GM18508 (cell line): ENCODE measurements around the gene FBXW7.
A peak's percentile ranks its signal among the peaks of the same experiment; 100 is the strongest.

Source experiments
- ATAC-seq: cut with Tn5 transposase; IDR thresholded peaks from one replicate; pipeline ENCODE4 v1.9.1; 2021; ENCODE audit warnings: moderate number of reproducible peaks; ENCODE audit not compliant: insufficient read depth, unreplicated experiment

The FBXW7 gene

DNA sequence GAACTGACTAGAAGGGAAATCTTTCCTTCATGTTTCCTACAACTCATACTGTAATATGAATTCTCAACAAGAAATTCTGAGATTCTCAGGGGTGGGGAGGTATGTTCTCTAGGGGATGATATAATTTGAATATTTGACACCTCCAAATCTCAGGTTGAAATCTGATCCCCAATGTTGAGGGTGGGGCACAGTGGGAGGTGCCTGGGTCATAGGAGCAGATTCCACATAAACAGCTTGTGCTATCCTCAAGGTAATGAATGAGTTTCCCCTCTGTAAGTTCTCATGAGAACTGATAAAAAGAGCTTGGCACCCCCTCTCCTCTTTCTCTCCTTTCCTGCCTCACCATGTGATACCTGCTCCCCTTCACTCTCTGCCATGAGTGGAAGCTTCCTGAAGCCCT, 21.5 kb downstream of the FBXW7 start:
- ATAC-seq, result no peak

DNA sequence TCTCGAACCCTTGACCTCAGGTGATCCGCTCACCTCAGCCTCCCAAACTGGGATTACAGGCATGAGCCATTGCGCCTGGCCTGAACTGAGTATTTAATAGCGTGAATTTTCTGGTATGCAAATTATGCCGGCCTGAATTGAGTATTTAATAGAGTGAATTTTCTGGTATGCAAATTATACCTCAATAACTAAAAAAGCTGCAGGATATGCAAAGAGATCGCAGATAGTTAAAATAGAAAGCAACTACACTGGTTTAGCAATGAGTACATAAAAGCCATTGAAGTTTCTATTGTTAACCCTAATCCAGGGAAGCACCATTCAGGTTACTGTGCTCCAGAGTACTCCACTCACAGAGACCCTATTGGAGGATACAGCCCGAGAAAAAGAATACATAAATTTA, 22.8 kb downstream of the FBXW7 start:
- ATAC-seq, result no peak

DNA sequence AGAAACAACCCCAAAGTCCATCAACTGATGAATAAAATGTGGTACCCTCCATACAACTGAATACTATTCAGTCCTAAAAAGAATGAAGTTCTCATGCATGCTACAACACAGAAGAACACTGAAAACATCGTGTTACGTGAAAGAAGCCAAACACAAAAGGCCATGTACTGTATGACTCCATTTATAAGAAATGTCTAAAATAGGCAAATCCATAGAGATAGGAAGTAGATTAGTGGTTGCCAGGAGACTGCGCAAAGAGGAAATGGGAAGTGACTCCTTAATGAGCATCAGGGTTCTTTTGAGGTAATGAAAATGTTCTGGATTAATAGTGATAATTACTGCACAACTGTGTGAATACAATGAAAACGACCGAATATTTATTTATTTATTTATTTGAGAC, 23.4 kb downstream of the FBXW7 start:
- ATAC-seq, result no peak

DNA sequence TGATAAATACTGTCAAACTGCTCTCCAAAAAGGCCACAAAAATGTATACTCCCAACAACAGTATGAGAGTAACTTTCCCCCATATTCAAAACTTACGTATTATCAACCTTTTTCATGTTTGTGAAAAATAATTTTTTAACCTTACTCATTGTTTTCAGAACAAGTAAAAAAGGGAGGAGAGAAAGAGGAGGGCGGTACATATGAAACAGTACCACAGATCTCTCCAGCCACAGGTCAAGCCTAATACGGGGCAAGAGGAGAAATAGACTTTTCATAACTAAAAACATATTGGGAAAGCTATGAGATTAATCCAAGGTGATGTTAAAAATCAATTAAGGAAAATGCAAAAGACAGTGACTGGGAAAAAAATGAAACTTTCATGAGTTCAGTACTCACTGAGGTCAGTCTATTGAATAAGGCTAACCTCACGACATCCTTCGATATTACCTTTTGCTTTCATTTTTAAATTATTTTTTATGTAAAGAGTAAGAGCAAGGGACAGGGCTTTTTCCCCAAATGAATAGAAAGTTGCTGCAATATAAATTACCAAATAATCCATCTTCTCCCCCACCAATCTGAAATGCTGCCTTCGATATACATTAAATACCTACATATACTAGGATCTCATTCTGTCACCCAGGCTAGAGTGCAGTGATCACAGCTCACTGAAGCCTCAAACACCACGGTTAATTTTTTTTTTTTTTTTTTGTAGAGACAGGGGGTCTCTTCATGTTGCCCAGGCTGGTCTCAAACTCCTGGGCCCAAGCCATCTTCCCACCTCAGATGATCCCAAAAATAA, 25.3 kb downstream of the FBXW7 start:
- ATAC-seq, result no peak

DNA sequence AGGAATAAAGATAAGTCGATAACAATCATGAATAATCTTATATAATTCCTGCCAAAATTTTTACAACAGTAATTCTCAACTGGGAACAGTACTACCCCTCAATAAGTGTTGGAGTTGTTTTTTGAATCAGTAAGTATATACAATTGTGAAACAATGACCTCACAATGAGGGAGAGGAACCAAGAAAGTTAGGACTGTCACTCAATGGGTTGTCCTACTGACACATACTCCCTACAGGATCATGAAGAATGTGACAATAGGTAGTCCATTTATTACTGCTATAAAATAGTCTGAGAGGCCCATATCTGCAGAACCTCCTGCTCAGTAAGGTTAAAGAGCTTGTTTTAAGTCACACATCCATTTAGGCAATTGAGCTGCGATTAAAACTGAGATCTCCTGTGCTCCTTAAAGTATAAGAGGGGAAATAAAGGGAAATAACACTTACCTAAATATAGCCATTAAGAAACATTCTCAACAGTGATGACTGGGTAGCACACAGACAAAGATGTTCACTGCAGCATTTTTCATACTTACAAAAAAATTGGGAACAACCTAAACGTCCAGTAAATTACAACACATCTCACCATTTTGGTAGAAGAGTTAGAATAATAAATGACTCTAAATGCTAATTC, 26.2 kb downstream of the FBXW7 start:
- no peak for ATAC-seq

DNA sequence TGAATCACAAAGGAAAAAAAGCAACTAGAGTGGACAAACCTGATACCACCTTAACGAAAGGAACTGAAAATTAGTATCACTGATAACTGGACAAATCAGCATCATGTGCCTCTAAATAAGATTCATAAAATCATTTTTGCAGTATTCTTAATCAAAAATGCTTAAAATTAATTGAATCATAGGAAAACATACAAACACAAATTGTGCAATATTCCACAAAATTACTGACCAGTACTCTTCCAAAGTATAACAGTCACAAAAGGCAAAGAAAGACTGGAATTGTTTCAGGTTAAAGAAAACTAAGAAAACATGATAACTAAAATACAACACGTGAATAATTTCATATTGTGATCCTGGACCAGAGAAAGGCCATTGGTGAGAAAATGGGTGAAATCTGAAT, 27.1 kb downstream of the FBXW7 start:
- ATAC-seq, result no peak

DNA sequence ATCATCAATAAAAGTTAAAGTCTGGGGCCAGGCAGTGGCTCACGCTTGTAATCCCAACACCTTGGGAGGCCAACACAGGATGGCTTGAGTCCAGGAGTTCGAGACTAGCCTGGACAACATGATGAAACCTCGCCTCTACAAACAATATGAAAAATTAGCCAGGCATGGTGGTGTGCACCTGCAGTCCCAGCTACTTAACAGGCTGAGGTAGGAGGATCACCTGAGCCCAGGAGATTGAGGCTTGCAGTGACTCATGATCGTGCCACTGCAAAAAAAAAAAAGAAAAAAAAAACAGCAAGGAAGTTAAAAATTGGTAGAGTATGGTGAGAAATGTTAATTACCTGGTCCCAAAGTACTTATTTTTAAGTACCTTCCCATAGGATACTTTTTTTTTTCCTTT, 27.5 kb downstream of the FBXW7 start:
- ATAC-seq, result no peak

DNA sequence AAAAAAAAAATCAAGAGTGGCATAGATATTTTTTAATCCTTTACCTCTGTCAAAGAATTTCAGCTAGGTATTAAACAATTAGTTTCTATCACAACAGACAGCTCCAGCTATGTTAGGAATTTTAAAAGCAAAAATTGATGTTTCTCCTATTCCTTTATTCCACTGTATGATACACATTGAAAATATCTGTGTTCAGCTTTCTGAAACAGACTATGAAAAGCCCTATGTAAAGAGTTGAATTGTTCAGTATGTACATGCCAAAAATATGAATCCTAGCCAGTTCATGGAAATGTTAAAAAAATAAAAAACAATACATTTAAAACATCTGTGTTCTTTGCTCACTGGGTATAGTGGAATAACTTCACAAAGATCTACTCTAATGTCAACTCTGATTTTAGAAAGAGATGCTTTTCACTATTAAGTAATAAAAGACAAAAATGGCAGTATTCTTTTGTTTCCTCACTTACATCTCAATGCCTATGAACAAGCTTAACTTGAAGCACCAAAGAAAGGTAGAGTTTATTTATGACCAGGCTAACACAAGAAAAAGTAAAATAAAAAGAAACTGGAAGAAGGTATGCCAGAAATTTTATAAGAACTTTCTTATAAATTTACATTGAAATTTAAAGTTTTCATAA, 32.1 kb downstream of the FBXW7 start:
- ATAC-seq, result no peak

DNA sequence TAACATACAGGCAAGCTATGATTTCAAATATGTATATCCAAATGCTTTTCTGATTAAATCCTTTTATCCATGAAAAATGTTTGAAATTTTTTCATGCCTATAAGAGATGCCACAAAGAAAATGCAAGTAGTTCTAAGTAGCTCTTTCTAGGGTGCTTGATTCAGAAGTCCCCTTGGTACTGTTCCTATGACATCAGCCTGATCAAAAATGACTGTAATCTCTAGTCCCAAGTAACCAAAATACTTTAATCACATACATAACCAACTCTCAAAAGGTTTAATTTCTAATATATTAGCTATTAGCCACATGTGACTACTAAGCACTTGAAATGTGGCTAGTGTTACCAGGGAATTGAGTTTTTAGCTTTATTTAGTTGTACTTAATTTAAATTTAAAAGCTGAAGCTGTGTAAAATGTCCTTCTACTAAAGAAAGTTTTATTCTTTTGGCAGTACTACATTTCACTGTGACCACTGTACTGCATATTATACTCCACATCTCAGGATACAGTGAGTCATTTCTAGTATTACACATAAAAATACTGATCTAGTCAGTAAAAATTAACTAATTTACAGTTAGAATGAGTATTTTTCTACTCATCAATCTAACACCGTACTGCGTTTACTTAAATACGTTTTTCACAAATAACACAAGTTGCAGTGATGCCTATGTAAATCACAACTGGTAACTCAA, 33.9 kb downstream of the FBXW7 start:
- no peak for ATAC-seq

DNA sequence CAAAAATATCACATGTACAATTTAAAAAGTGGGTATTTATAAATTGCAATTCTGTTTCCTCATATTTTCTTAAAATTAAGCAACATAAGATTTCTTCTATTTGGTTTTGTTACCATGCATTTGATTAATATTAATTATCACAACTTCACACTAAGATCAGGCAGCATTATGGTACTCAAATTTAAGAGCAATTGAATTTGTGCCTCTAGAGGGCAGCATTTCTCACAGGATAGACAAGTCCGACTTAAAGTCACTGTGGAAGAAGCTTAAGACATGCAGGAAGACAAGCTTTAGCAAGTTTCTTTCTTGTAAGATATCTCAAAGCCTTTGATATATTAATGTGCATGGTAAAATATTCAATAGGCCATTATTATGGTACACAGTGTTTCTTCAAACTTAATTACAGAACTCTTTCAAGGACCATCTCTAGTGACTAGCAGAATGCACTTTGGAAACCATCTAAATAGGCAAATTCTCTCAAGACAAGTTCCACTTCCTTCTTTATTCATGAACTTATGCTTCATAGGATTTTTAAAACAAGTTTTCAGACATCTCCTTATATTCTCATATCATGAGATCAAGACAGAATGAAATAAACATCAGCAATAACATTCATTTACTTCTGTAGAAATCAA, 35.0 kb downstream of the FBXW7 start:
- no peak for ATAC-seq

DNA sequence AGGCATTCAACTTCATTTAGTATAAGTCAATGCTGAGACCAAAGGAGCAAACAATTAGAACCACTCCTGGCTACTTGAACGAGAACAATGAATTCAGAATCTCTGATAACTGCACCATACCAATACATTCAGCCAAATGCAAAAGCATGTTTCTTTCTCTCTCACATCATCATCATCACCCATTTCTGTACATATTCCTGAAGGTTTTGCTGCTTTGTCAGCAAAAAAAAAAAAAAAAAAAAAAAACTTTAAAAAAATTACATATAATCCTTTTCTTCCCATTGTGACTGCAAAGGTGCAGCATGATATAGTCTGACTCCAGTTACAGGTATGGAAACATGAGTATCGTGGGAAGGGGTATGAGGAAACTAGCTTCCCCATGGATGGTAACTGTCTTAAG, 35.6 kb downstream of the FBXW7 start:
- ATAC-seq, result no peak

DNA sequence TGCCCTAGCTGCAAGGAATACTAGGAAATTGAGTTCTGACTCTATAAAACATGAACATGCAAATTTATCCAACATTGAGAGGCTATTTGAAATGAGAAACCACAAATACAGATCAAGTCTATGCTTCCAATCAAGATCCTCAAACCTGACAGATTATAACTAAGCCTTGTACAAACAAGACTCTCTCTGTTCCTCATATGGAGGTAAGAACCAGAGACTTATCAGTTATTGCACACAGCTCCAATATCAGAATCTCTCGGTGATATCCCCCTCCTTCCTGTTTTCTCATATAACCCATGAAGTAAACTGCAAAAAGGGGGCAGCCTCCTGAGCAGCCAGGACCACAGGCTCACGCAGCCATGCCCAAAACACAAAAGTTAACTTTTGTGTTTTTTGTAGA, 36.5 kb downstream of the FBXW7 start:
- no peak for ATAC-seq

DNA sequence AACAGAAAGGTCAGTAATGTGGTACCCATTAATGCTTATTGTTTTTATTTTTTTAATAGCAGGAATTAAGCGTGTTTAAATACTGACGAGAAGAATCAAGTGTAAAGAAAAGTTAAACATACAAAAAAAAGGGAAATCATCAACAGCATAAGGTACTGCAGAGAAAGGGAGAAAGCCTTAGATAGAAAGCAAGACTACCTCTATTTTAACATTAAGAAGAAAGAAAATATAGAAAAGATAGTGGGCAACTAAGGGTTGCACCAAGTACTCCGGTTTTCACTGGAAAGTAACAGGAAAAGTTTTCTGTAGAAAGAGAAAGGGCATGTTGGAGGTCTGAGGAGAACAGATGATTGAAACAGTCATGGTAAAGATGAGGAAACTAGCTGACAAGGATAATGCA, 41.9 kb downstream of the FBXW7 start:
- no peak for ATAC-seq

DNA sequence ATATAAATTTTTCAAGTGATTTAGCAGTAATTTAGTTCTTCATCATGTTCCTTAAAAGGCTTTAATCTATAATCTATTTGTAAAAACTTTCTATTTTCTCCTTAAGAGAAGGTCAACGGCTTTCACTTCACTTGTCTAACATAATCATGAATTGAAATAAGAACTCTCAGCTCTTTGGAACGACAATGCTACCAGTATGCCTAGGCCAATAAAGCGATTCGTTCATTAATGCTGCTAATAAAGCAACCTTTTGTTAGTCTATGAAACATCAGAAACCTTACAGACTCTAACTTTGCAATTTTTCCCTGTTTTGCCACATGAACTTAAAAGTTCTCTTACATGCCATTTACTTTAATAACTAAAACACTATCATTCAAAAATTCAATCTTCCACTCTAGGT, 47.6 kb downstream of the FBXW7 start:
- ATAC-seq, result no peak

DNA sequence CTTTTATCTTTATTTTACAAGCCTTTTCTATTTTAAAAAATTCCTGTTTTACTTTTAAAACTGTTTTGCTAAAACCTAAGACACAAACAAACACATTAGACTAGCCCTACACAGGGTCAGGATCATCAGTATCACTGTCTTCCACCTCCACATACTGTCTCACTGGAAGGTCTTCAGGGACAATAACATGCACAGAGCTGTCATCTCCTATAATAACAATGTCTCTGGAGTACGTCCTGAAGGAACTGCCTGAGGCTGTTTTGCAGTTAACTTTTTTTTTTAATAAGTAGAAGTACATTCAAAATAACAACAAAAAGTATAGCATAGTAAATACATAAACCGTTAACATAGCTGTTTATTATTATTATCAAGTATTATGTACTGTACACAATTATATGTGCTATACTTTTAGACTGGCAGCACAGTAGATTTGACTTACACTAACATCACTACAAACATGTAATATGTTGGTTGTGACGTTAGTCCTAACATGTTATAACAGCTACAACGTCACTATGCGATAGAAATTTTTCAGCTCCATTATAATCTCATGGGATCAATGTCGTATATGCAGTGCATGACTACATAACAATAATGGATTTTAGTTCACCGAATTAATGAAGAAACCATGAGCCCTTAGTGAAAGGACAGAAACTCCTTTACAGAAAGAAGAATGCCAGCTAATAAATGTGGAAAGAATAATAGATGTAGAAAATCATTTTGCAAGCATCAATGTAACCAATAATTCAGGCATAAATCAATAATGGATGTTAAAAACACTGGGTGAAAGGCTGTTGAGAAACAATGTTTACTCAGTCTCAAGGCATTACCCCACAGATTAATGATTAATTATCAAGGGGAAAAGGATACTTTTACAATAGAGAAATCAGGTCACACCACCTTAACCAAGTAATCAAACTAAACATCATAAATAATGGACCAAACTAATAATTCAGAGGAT, 49.2 kb downstream of the FBXW7 start:
- no peak for ATAC-seq

DNA sequence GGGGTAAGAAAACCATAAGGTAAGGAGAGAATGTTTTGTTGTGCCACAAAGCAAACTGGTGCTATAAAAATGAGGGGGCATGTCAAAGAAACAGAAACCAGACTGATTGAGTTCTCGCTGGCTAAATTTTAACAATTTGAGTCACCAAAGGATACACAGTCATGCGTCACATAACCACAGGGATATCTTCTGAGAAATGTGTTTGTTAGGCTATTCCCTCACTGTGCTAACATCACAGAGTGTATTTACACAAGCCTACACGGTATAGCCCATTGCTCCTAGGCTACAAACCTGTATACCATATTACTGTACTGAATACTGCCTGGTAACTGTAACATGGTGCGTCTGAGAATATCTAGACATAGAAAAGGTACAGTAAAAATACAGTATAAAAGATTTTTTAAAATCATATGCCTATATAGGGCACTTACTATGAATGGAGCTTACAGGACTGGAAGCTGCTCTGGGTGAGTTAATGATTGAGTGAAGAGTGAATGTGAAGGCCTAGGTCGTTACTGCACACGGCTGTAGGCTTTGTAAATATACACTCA, 50.1 kb downstream of the FBXW7 start:
- ATAC-seq, result peak; percentile 97

DNA sequence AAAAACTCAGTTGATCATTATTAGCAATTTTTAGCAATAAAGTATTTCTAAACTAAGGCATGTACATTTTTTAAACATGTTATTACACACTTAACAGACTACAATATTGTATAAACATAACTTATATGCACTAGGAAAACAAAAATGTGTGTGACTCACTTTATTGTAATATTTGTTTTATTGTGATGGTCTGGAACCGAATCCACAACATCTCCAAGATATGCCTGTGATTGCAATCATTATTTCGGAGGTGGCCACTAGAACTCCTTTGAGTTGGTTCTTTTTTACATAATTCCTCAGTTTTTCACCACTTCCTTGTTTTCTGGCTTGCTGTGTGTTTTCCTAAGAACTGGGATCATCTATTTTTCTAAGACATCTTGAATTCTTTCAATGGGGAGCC, 53.7 kb downstream of the FBXW7 start:
- ATAC-seq, result no peak

DNA sequence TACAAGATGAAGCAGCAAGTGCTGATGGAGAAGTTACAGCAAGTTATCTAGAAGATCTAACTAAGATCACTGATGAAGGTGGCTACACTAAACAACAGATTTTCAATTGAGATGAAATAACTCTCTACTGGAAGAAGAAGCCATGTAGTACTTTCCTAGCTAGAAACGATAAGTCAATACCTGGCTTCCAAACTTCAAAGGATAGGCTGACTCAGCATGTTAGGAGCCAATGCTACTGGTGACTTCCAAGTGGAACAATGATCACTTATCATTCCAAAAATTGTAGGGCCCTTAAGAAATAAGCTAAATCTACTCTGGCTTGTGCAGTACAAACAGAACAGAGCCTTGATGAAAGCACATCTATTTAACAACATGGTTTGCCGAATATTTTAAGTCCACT, 55.0 kb downstream of the FBXW7 start:
- no peak for ATAC-seq

DNA sequence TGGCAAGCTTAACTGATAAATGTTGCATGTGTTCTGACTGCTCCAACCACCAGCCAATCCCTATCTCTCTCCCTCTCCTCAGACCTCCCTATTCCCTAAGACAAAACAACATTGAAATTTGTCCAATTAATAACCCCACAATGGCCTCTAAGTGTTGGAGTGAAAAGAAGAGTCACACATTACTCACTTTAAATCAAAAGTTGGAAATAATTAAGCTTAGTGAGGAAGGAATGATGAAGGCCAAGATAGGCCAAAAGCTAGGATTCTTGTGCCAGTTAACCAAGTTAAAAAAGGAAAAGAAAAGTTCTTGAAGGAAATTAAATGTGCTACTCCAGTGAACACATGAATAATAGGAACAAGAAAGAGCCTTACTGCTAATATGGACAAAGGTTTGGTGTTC, 55.6 kb downstream of the FBXW7 start:
- no peak for ATAC-seq
